Activated CD4-positive, alpha-beta T cell treated with anti-CD3 and anti-CD28 coated beads for 36 hours (primary cell): ENCODE results near the gene ITGB6. TPM values are rescaled to one million over a fixed set of nuclear protein-coding genes. Genes with fewer than 3 reads are reported as not detected.
"Not testable (repeated sequence)": the region's sequence is repeated elsewhere in the genome, so short reads cannot be mapped to it uniquely, and the experiment has no call there.

ENCODE experiments used
- ATAC-seq: fragments of 200-7000 bp; cut with Tn5 transposase; one replicate; pipeline ENCODE4 v1.10.0; 2021; ENCODE audit warnings: mild to moderate bottlenecking, moderate library complexity
- CTCF ChIA-PET: fragments of 350-600 bp; sonication (Branson Sonifier 250); formaldehyde crosslinking; loops from one replicate; lab custom pipeline; 2021; ENCODE audit warnings: antibody characterized with exemption; lab: Charles Lee
- POLR2A ChIA-PET: fragments of 350-600 bp; sonication (Branson Sonifier 250); formaldehyde crosslinking; loops from one replicate; lab custom pipeline; 2021; ENCODE audit warnings: antibody characterized with exemption, inconsistent platforms; lab: Charles Lee
- DNase-seq: peaks from one replicate; pipeline ENCODE4 v3.0.0-alpha.2; 2020
- H3K27ac Mint-ChIP-seq: one replicate; pipeline ENCODE4 v1.8.0; 2021; ENCODE audit warnings: mixed read lengths
- H3K27me3 Mint-ChIP-seq: one replicate; pipeline ENCODE4 v1.8.0; 2021; ENCODE audit warnings: mixed read lengths
- H3K36me3 Mint-ChIP-seq: one replicate; pipeline ENCODE4 v1.8.0; 2021; ENCODE audit warnings: low read depth, mixed read lengths
- H3K4me1 Mint-ChIP-seq: one replicate; pipeline ENCODE4 v1.8.0; 2021; ENCODE audit warnings: mixed read lengths
- H3K4me3 Mint-ChIP-seq: one replicate; pipeline ENCODE4 v1.8.0; 2021; ENCODE audit warnings: mild to moderate bottlenecking, moderate library complexity, mixed read lengths
- H3K9me3 Mint-ChIP-seq: one replicate; pipeline ENCODE4 v1.8.0; 2021; ENCODE audit warnings: low read depth, mixed read lengths
- intact Hi-C, 2 experiments: fragments of 100-400 bp; cut with DNase I in 1 of 2; cut with micrococcal nuclease in 1 of 2; formaldehyde crosslinking; loops; one replicate each; pipeline versions ENCODE4 v1.14.2 to v1.15.1; 2022 to 2024; cut with DNase I, micrococcal nuclease
- total RNA-seq, 2 experiments: library from RNA; stranded (reverse); gene quantifications; one replicate each; pipeline ENCODE4 v1.2.3, GENCODE V29; 2021

The ITGB6 gene
- total RNA-seq, 2 experiments from 2014 or later: not detected

DNA sequence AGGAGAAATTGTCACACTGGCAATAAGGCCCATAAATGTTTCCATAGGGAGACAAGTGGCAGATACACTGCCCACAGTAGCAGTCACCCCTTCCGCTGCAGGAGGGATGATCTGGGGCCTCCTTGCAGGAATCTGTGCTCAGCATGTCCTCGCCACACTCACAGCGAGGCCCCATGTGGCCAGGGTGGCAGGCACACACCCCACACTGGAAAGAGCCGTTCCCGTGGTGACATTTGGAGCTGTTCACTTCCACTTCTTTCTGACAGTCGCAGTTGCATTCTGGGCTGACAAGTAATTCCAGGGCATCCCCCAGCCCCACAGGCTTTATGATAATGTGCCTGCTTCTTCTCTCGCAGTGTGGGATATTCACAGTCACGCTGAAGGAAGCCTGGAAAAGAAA lies 62.6 kb downstream of the ITGB6 start:
- POLR2A ChIA-PET: no interaction called here
- no peak for DNase-seq
- ATAC-seq: no peak
- no peak overlapping the region for H3K4me3 Mint-ChIP-seq
- H3K9me3 Mint-ChIP-seq: no peaks in the 10 kb centered on the region
- H3K36me3 Mint-ChIP-seq: no peaks in the 10 kb centered on the region
- CTCF ChIA-PET: no interaction called here
- H3K27me3 Mint-ChIP-seq: no peaks in the 10 kb centered on the region
- H3K27ac Mint-ChIP-seq: no peak overlapping the region
- intact Hi-C loops: no loop called here
- H3K4me1 Mint-ChIP-seq: no peaks in the 10 kb centered on the region

DNA sequence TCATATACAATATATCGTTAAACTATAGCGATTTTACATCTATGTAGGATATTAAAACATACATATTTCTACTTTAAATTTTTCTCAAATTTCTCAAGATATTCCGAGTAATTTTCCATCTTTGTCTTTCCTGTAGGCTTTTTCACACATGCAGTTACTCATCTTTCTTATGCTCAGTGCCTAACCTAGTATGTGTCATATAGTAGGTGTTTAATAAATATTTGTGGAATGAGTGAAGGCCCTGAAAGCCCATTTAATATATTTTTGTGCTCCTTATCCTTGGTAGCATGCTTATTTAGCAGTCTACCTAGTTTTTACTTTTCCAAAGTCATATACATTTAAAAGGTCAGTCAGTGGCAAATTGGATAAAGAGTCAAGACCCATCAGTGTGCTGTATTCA lies 67.3 kb downstream of the ITGB6 start:
- peaks cover 3% of the 10 kb centered on the region for H3K27me3 Mint-ChIP-seq
- no peak overlapping the region for H3K4me3 Mint-ChIP-seq
- DNase-seq: no peak
- POLR2A ChIA-PET: no interaction called here
- no peak for ATAC-seq
- no peaks in the 10 kb centered on the region for H3K4me1 Mint-ChIP-seq
- H3K9me3 Mint-ChIP-seq: no peaks in the 10 kb centered on the region
- H3K36me3 Mint-ChIP-seq: no peaks in the 10 kb centered on the region
- no peak overlapping the region for H3K27ac Mint-ChIP-seq
- CTCF ChIA-PET: no interaction called here
- intact Hi-C loops: no loop called here

GRCh38 chr2:160126756-160127155 lies 73.3 kb downstream of the ITGB6 start:
- intact Hi-C loops: no loop called here
- no peaks in the 10 kb centered on the region for H3K9me3 Mint-ChIP-seq
- ATAC-seq: no peak
- H3K4me1 Mint-ChIP-seq: no peaks in the 10 kb centered on the region
- H3K4me3 Mint-ChIP-seq: no peak overlapping the region
- CTCF ChIA-PET: no interaction called here
- no peaks in the 10 kb centered on the region for H3K36me3 Mint-ChIP-seq
- no peak for DNase-seq
- H3K27ac Mint-ChIP-seq: no peak overlapping the region
- peaks cover 9% of the 10 kb centered on the region for H3K27me3 Mint-ChIP-seq
- POLR2A ChIA-PET: no interaction called here

DNA sequence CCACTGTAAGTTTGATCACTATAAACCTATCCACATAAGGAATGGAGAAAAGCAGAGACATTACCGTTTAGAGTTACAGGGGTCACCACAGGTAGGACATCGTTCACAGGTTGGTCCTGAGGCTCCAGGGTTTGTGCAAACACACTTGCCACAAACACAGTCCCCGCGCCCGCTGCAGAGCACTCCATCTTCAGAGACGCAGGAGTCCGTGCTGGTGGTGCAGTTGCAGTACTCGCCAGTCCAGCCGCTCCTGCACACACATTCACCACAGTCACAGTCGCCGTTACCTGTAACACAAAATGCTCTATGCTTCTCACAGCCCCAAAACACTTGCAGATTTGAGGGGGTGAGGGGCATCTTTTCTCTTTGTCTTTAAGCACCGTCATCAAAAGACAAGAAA lies 73.8 kb downstream of the ITGB6 start:
- Mint-ChIP-seq H3K27ac (no peak overlapping the region), H3K36me3 (no peaks in the 10 kb centered on the region), H3K9me3 (no peaks in the 10 kb centered on the region), H3K4me1 (no peaks in the 10 kb centered on the region), H3K4me3 (no peak overlapping the region), H3K27me3 (peaks cover 9% of the 10 kb centered on the region)
- no peak for ATAC-seq
- DNase-seq: no peak
- ChIA-PET POLR2A (no interaction called here), CTCF (no interaction called here)
- intact Hi-C loops: no loop called here

- Mint-ChIP-seq H3K27ac (no peak overlapping the region), H3K4me1 (no peaks in the 10 kb centered on the region), H3K9me3 (no peaks in the 10 kb centered on the region), H3K4me3 (no peak overlapping the region), H3K27me3 (peaks cover 7% of the 10 kb centered on the region), H3K36me3 (no peaks in the 10 kb centered on the region)
- DNase-seq: no peak
- CTCF ChIA-PET: no interaction called here
- no peak for ATAC-seq
- POLR2A ChIA-PET: no interaction called here
- intact Hi-C loops: no loop called here
Measured at GRCh38 chr2:160125828-160126227, 74.2 kb downstream of the ITGB6 start.

DNA sequence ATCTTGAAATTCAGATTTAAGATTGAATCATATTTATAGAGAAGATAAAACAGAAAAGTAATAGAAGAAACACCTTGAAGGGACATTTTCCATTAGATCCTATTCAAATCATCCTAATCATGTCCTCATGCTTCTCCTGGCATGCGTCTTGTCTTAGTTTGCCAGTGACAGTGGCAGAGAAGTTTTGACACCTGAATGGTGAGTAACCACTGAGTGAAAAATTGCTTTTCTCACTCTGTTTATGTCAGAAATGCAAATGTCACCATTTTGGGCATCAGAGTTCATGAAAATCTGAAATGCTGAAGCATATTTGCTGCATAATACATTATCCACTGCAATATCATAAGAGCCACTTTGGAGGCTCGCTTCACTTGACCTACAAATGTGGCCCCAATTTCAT lies 74.7 kb downstream of the ITGB6 start:
- intact Hi-C loops: no loop called here
- no peaks in the 10 kb centered on the region for H3K9me3 Mint-ChIP-seq
- DNase-seq: no peak
- H3K36me3 Mint-ChIP-seq: no peaks in the 10 kb centered on the region
- no peaks in the 10 kb centered on the region for H3K4me1 Mint-ChIP-seq
- no peak overlapping the region for H3K27ac Mint-ChIP-seq
- ChIA-PET CTCF (interaction anchor here (0.7 kb wide), 1 partner anchor 14 kb away, joined by 3 read pairs; no protein-coding TSS in a partner anchor), POLR2A (no interaction called here)
- peaks cover 7% of the 10 kb centered on the region for H3K27me3 Mint-ChIP-seq
- ATAC-seq: no peak
- no peak overlapping the region for H3K4me3 Mint-ChIP-seq

GRCh38 chr2:160124571-160124970 lies 75.5 kb downstream of the ITGB6 start:
- CTCF ChIA-PET: interaction anchor here (0.7 to 2.1 kb wide), 3 partner anchors 13 to 33 kb away, joined by 3 to 9 read pairs (median 3); no protein-coding TSS in a partner anchor
- ATAC-seq: no peak
- no peaks in the 10 kb centered on the region for H3K9me3 Mint-ChIP-seq
- H3K4me1 Mint-ChIP-seq: no peaks in the 10 kb centered on the region
- no peaks in the 10 kb centered on the region for H3K36me3 Mint-ChIP-seq
- DNase-seq: no peak
- H3K4me3 Mint-ChIP-seq: no peak overlapping the region
- POLR2A ChIA-PET: no interaction called here
- peaks cover 7% of the 10 kb centered on the region for H3K27me3 Mint-ChIP-seq
- H3K27ac Mint-ChIP-seq: no peak overlapping the region
- intact Hi-C loops: no loop called here

GRCh38 chr2:160114721-160115120 lies 85.4 kb downstream of the ITGB6 start:
- H3K27me3 Mint-ChIP-seq, DNase-seq, H3K9me3 Mint-ChIP-seq, ATAC-seq, POLR2A ChIA-PET, H3K4me1 Mint-ChIP-seq, H3K4me3 Mint-ChIP-seq, H3K27ac Mint-ChIP-seq, CTCF ChIA-PET, H3K36me3 Mint-ChIP-seq: not testable (repeated sequence)
- intact Hi-C loops: loop anchor here in 1 of 2 experiments (5.0 to 10.0 kb wide), 2 partner anchors 858 to 1160 kb away; no protein-coding TSS in a partner anchor

- H3K4me3 Mint-ChIP-seq: no peak overlapping the region
- no peaks in the 10 kb centered on the region for H3K4me1 Mint-ChIP-seq
- H3K36me3 Mint-ChIP-seq: no peaks in the 10 kb centered on the region
- ChIA-PET POLR2A (no interaction called here), CTCF (no interaction called here)
- H3K9me3 Mint-ChIP-seq: no peaks in the 10 kb centered on the region
- ATAC-seq: no peak
- H3K27ac Mint-ChIP-seq: no peak overlapping the region
- intact Hi-C loops: loop anchor here in 1 of 2 experiments (5.0 to 10.0 kb wide), 2 partner anchors 858 to 1161 kb away; no protein-coding TSS in a partner anchor
- peaks cover 4% of the 10 kb centered on the region for H3K27me3 Mint-ChIP-seq
- DNase-seq: no peak
Measured at GRCh38 chr2:160114020-160114419, 86.1 kb downstream of the ITGB6 start.

GRCh38 chr2:160111951-160112798 lies 87.9 kb downstream of the ITGB6 start:
- Mint-ChIP-seq H3K4me1 (no peaks in the 10 kb centered on the region), H3K36me3 (no peaks in the 10 kb centered on the region), H3K9me3 (no peaks in the 10 kb centered on the region), H3K27me3 (peaks cover 4% of the 10 kb centered on the region), H3K27ac (no peak overlapping the region), H3K4me3 (no peak overlapping the region)
- CTCF ChIA-PET: interaction anchor here (0.6 to 1.1 kb wide), 2 partner anchors 13 to 212 kb away, joined by 3 to 4 read pairs; no protein-coding TSS in a partner anchor
- POLR2A ChIA-PET: no interaction called here
- intact Hi-C loops: loop anchor here in 1 of 2 experiments (2.0 to 10.0 kb wide), 3 partner anchors 860 to 1163 kb away; no protein-coding TSS in a partner anchor
- ATAC-seq (no peak), DNase-seq (no peak)

- ChIA-PET CTCF (interaction anchor here (0.6 to 3.3 kb wide), 38 partner anchors 10 to 1163 kb away, joined by 3 to 28 read pairs (median 4); no protein-coding TSS in a partner anchor), POLR2A (no interaction called here)
- DNase-seq: no peak
- H3K4me3 Mint-ChIP-seq: no peak overlapping the region
- H3K36me3 Mint-ChIP-seq: no peaks in the 10 kb centered on the region
- intact Hi-C loops: loop anchor here (1.0 to 10.0 kb wide), 5 partner anchors 100 to 1164 kb away; no protein-coding TSS in a partner anchor
- no peak for ATAC-seq
- H3K27me3 Mint-ChIP-seq: peaks cover 4% of the 10 kb centered on the region
- H3K9me3 Mint-ChIP-seq: no peaks in the 10 kb centered on the region
- H3K27ac Mint-ChIP-seq: no peak overlapping the region
- no peaks in the 10 kb centered on the region for H3K4me1 Mint-ChIP-seq
Measured at GRCh38 chr2:160110674-160111239, 89.3 kb downstream of the ITGB6 start.
